ENCODE results near the gene FOXP2. TPM values are rescaled to one million over a fixed set of nuclear protein-coding genes. Genes with fewer than 3 reads are reported as not detected.

The FOXP2 gene
- total and polyA plus RNA-seq, 9 of the 15 experiments (the other 6 are each of a cell fraction or from before 2014, with no cell fraction given), result not detected

- intact Hi-C loops (cut with micrococcal nuclease) (no loop called here), in situ Hi-C loops (cut with MboI) (no loop called here)
- Histone ChIP-seq H3K9ac (ENCODE audit: insufficient read depth in 1 of 2, low read depth in 2 of 2, low read length in 2 of 2) (no peak overlapping the region), H3K27me3 (ENCODE audit: control insufficient read depth in 2 of 2, insufficient read depth in 2 of 2, low read length in 2 of 2) (no peaks in the 10 kb centered on the region), H3K36me3 (ENCODE audit: control insufficient read depth, insufficient read depth, low read length) (no peaks in the 10 kb centered on the region), H3K9me1 (ENCODE audit: control insufficient read depth, insufficient read depth, low read length) (no peaks in the 10 kb centered on the region), H3K9me3 (replicated peaks; ENCODE audit: control insufficient read depth, insufficient read depth, low read depth, low read length) (no peaks in the 10 kb centered on the region), H2AFZ (ENCODE audit: low read depth, low read length) (no peak overlapping the region), H3K4me3 (no peak overlapping the region), H3K4me2 (ENCODE audit: insufficient read depth, low read length) (no peak overlapping the region), H3K4me1 (replicated peaks in 1 of 2; ENCODE audit: control insufficient read depth in 2 of 2, insufficient read depth in 2 of 2, low read length in 2 of 2) (no peaks in the 10 kb centered on the region), H3K79me2 (ENCODE audit: control insufficient read depth, insufficient read depth, low read length) (no peaks in the 10 kb centered on the region), H3K27ac (ENCODE audit: extremely low read depth, low read depth, low read length) (no peak overlapping the region), H4K20me1 (replicated peaks; ENCODE audit: control insufficient read depth, insufficient read depth, low read length) (no peaks in the 10 kb centered on the region)
- ChIA-PET CTCF (ENCODE audit: low intra/inter-chr PET ratio) (no interaction called here), POLR2A (no interaction called here)
- FAIRE-seq (no peak), ATAC-seq (no peak), DNase-seq (ENCODE audit: extremely low read depth in 1 of 4, low spot score in 3 of 4) (no peak)
- no TSS peak for BruUV-seq (replicated peaks)
- TF ChIP-seq NRF1 (conservative IDR thresholded peaks at IDR 0.05 in 1 of 2, IDR thresholded peaks at IDR 0.05 in 1 of 2), result no peak
- TF ChIP-seq JUNB (CRISPR knock-in tag; conservative IDR thresholded peaks at IDR 0.05), result no peak
- no peak for TF ChIP-seq KLF1 (tag; IDR thresholded peaks at IDR 0.05)
- no peak for TF ChIP-seq ZBED1 (IDR thresholded peaks at IDR 0.05)
These were observed 230.8 kb downstream of the FOXP2 start for GRCh38 chr7:114645451-114645850.

GRCh38 chr7:114647518-114647917 is 232.9 kb downstream of the FOXP2 start:
- H4K20me1 ChIP-seq (replicated peaks; ENCODE audit: control insufficient read depth, insufficient read depth, low read length), result no peaks in the 10 kb centered on the region
- no TSS peak for BruUV-seq (replicated peaks)
- no peaks in the 10 kb centered on the region for H3K36me3 ChIP-seq (ENCODE audit: control insufficient read depth, insufficient read depth, low read length)
- H3K9me1 ChIP-seq (ENCODE audit: control insufficient read depth, insufficient read depth, low read length), result no peaks in the 10 kb centered on the region
- no peaks in the 10 kb centered on the region for H3K27me3 ChIP-seq (ENCODE audit: control insufficient read depth in 2 of 2, insufficient read depth in 2 of 2, low read length in 2 of 2)
- H3K79me2 ChIP-seq (ENCODE audit: control insufficient read depth, insufficient read depth, low read length), result no peaks in the 10 kb centered on the region
- H3K27ac ChIP-seq (ENCODE audit: extremely low read depth, low read depth, low read length), result no peak overlapping the region
- in situ Hi-C loops (cut with MboI) (no loop called here), intact Hi-C loops (cut with micrococcal nuclease) (no loop called here)
- no peaks in the 10 kb centered on the region for H3K4me1 ChIP-seq (replicated peaks in 1 of 2; ENCODE audit: control insufficient read depth in 2 of 2, insufficient read depth in 2 of 2, low read length in 2 of 2)
- no peak overlapping the region for H3K9ac ChIP-seq (ENCODE audit: insufficient read depth in 1 of 2, low read depth in 2 of 2, low read length in 2 of 2)
- CTCF ChIA-PET (ENCODE audit: low intra/inter-chr PET ratio), result no interaction called here
- no peak overlapping the region for H2AFZ ChIP-seq (ENCODE audit: low read depth, low read length)
- DNase-seq (ENCODE audit: extremely low read depth in 1 of 4, low spot score in 3 of 4) (no peak), ATAC-seq (no peak), FAIRE-seq (no peak)
- no peak overlapping the region for H3K4me3 ChIP-seq
- no peak overlapping the region for H3K4me2 ChIP-seq (ENCODE audit: insufficient read depth, low read length)
- POLR2A ChIA-PET, result no interaction called here
- no peaks in the 10 kb centered on the region for H3K9me3 ChIP-seq (replicated peaks; ENCODE audit: control insufficient read depth, insufficient read depth, low read depth, low read length)
- TF ChIP-seq NFATC3 (IDR thresholded peaks at IDR 0.05), result no peak
- no peak for TF ChIP-seq ZNF274 (IDR thresholded peaks at IDR 0.05; ENCODE audit: borderline replicate concordance, low read depth, low read length)
- no peak for TF ChIP-seq PBX2 (CRISPR knock-in tag; IDR thresholded peaks at IDR 0.05; ENCODE audit: low read depth)
- TF ChIP-seq PBX2 (tag; conservative IDR thresholded peaks at IDR 0.05; ENCODE audit: low read depth), result no peak
